GM12878 (cell line): ENCODE data around the gene PPP2R2D. TPM values are rescaled to one million over a fixed set of nuclear protein-coding genes. Genes with fewer than 3 reads are reported as not detected.

ENCODE experiments used
- ATAC-seq: fragments of 200-7000 bp; cut with Tn5 transposase; 3 replicates; pipeline ENCODE4 v1.9.1; 2020; ENCODE audit warnings: mild to moderate bottlenecking, moderate library complexity
- BruUV-seq: library from RNA; stranded (reverse); fragments of 400-500 nt; replicated peaks from 2 replicates; lab custom pipeline; 2021; lab: Mats Ljungman, UMichigan
- CTCF ChIA-PET: fragments of 300-600 bp; sonication (Branson Sonifier 250); formaldehyde crosslinking; extraction: SDS; loops from one replicate; lab custom pipeline; 2021; ENCODE audit warnings: inconsistent platforms; lab: Yijun Ruan, JAX
- POLR2A ChIA-PET: fragments of 350-600 bp; formaldehyde crosslinking; extraction: SDS; loops from one replicate; lab custom pipeline; 2021; ENCODE audit warnings: inconsistent platforms; lab: Charles Lee
- RAD21 ChIA-PET: fragments of 300-600 bp; sonication (Branson Sonifier 250); formaldehyde crosslinking; loops from one replicate; lab custom pipeline; 2023; ENCODE audit warnings: antibody characterized with exemption; ENCODE audit not compliant: unreplicated experiment; lab: Charles Lee
- SMC1A ChIA-PET: fragments of 300-600 bp; sonication (Branson Sonifier 250); formaldehyde crosslinking; loops from one replicate; lab custom pipeline; 2023; ENCODE audit not compliant: unreplicated experiment, uncharacterized antibody; lab: Charles Lee
- DNase-seq: peaks from one replicate; pipeline ENCODE4 v3.0.0-alpha.2; 2011; ENCODE audit warnings: low read depth, low spot score
- FAIRE-seq: peaks from 3 replicates; lab custom pipeline; 2011; peaks lifted over from hg19 to GRCh38; lab: Jason Lieb, UNC
- H2AFZ ChIP-seq: 2 replicates; pipeline ENCODE4 v1.6.0; 2011; ENCODE audit warnings: low read depth, low read length, control low read depth; ENCODE audit not compliant: control insufficient read depth
- H3K27ac ChIP-seq: 2 replicates; pipeline ENCODE4 v1.5.1; 2011; ENCODE audit warnings: control low read depth; ENCODE audit not compliant: control insufficient read depth, insufficient read depth
- H3K27me3 ChIP-seq, 2 experiments: replicated peaks in 1 of 2; 2 replicates each; pipeline versions ENCODE4 v1.6.0 to v1.6.1; 2011; ENCODE audit warnings: low read length in 1 of 2; ENCODE audit not compliant: control insufficient read depth in 2 of 2, insufficient read depth in 2 of 2
- H3K36me3 ChIP-seq, 2 experiments: 2 replicates each; pipeline ENCODE4 v1.5.1; 2011; ENCODE audit warnings: low read length in 1 of 2; ENCODE audit not compliant: control insufficient read depth in 2 of 2, insufficient read depth in 2 of 2
- H3K4me1 ChIP-seq: 2 replicates; pipeline ENCODE4 v1.6.1; 2011; ENCODE audit warnings: mild to moderate bottlenecking, low read length, moderate library complexity, mixed read lengths; ENCODE audit not compliant: control insufficient read depth, insufficient read depth
- H3K4me2 ChIP-seq: 2 replicates; pipeline ENCODE4 v1.6.0; 2011; ENCODE audit warnings: control low read depth; ENCODE audit not compliant: control insufficient read depth, insufficient read depth
- H3K4me3 ChIP-seq: fragments of 200-600 bp; sonication (generic); 2 replicates; pipeline ENCODE4 v1.5.1; 2016
- H3K79me2 ChIP-seq: 2 replicates; pipeline ENCODE4 v1.6.0; 2011; ENCODE audit warnings: low read length; ENCODE audit not compliant: control insufficient read depth, insufficient read depth
- H3K9ac ChIP-seq: 2 replicates; pipeline ENCODE4 v1.8.0; 2011; ENCODE audit warnings: low read length, control low read depth, mixed read lengths; ENCODE audit not compliant: control insufficient read depth, insufficient read depth
- H3K9me3 ChIP-seq: replicated peaks from 3 replicates; pipeline ENCODE4 v1.5.1; 2011; ENCODE audit warnings: mild to moderate bottlenecking, low read length; ENCODE audit not compliant: control insufficient read depth, insufficient read depth
- H4K20me1 ChIP-seq: 2 replicates; pipeline ENCODE4 v1.6.0; 2011; ENCODE audit not compliant: control insufficient read depth, insufficient read depth
- ASH2L ChIP-seq: fragments of 300-600, 200-600 bp; sonication (generic); IDR thresholded peaks from 2 replicates; pipeline ENCODE4 v1.6.1; 2017; ENCODE audit warnings: low read depth, mild to moderate bottlenecking, borderline replicate concordance
- BHLHE40 ChIP-seq, 2 experiments: fragments of 450-650 bp in 1 of 2; IDR thresholded peaks; 2 replicates each; pipeline ENCODE4 v1.6.1; 2011 to 2017; ENCODE audit warnings: low read depth in 2 of 2, borderline replicate concordance in 1 of 2, improper control_type of control experiment in 1 of 2, low read length in 1 of 2, mild to moderate bottlenecking in 1 of 2
- DPF2 ChIP-seq: fragments of 450-650 bp; IDR thresholded peaks from 2 replicates; pipeline ENCODE4 v1.6.1; 2017; ENCODE audit warnings: mild to moderate bottlenecking
- ETV6 ChIP-seq, 2 experiments: fragments of 450-650 bp in 1 of 2; IDR thresholded peaks in 1 of 2; conservative IDR thresholded peaks in 1 of 2; 2 replicates each; pipeline ENCODE4 v1.6.1; 2014; ENCODE audit warnings: antibody characterized with exemption in 1 of 2, borderline replicate concordance in 1 of 2, low read depth in 1 of 2, mild to moderate bottlenecking in 1 of 2, moderate library complexity in 1 of 2
- HCFC1 ChIP-seq: fragments of 150-350 bp; IDR thresholded peaks from 2 replicates; pipeline ENCODE4 v1.6.1; 2014; ENCODE audit warnings: low read length
- IRF4 ChIP-seq: IDR thresholded peaks from 2 replicates; pipeline ENCODE4 v1.6.1; 2011; ENCODE audit warnings: low read depth, low read length
- KLF5 ChIP-seq: fragments of 450-650 bp; IDR thresholded peaks from 2 replicates; pipeline ENCODE4 v1.6.1; 2014; ENCODE audit warnings: mild to moderate bottlenecking; ENCODE audit not compliant: partially characterized antibody
- LARP7 ChIP-seq: fragments of 450-650 bp; IDR thresholded peaks from 2 replicates; pipeline ENCODE4 v1.6.1; 2017; ENCODE audit warnings: mild to moderate bottlenecking
- MEF2B ChIP-seq: fragments of 450-650 bp; IDR thresholded peaks from 2 replicates; pipeline ENCODE4 v1.6.1; 2018; ENCODE audit warnings: mild to moderate bottlenecking, moderate library complexity; ENCODE audit not compliant: partially characterized antibody, poor library complexity, severe bottlenecking
- NFYB ChIP-seq: IDR thresholded peaks from 2 replicates; pipeline ENCODE4 v1.6.1; 2011; ENCODE audit warnings: low read depth, mild to moderate bottlenecking, low read length, improper control_type of control experiment, moderate library complexity; ENCODE audit not compliant: insufficient read depth
- RAD21 ChIP-seq: IDR thresholded peaks from 2 replicates; pipeline ENCODE4 v1.6.1; 2011; ENCODE audit warnings: mild to moderate bottlenecking, low read depth, low read length, moderate library complexity; ENCODE audit not compliant: insufficient read depth
- RFX5 ChIP-seq: IDR thresholded peaks from 2 replicates; pipeline ENCODE4 v1.6.1; 2011; ENCODE audit warnings: low read depth, low read length, improper control_type of control experiment
- SMAD5 ChIP-seq: IDR thresholded peaks from 2 replicates; pipeline ENCODE4 v1.6.1; 2016; ENCODE audit warnings: antibody characterized with exemption, low read depth
- TCF3 ChIP-seq: IDR thresholded peaks from 2 replicates; pipeline ENCODE4 v1.6.1; 2012; ENCODE audit warnings: low read depth, mild to moderate bottlenecking, low read length, borderline replicate concordance; ENCODE audit not compliant: insufficient read depth
- TCF7 ChIP-seq: IDR thresholded peaks from 2 replicates; pipeline ENCODE4 v1.6.1; 2014; ENCODE audit warnings: antibody characterized with exemption, borderline replicate concordance
- ZSCAN29 ChIP-seq: fragments of 450-650 bp; IDR thresholded peaks from 2 replicates; pipeline ENCODE4 v1.6.1; 2017; ENCODE audit warnings: mild to moderate bottlenecking, moderate library complexity
- WGBS: methylation state at CpG from one replicate; pipeline ENCODE4 v1.1.6; 2016; ENCODE audit warnings: low lambda C conversion rate; ENCODE audit not compliant: insufficient replicate concordance, insufficient coverage; ENCODE audit errors: missing lambda C conversion rate; 5-methylcytosine and 5-hydroxymethylcytosine counted together
- in situ Hi-C: fragments of 300-500 bp; cut with MboI; formaldehyde crosslinking; loops from 9 replicates; pipeline ENCODE4 v1.14.3; 2018; ENCODE audit warnings: mixed read lengths
- intact Hi-C: fragments of 100-400 bp; cut with micrococcal nuclease; formaldehyde crosslinking; loops from one replicate; pipeline ENCODE4 v1.14.2; 2022; ENCODE audit not compliant: unreplicated experiment
- polyA plus RNA-seq, 11 experiments: library from polyadenylated mRNA; depleted of rRNA in 4 of 11; unstranded in 6 of 11; stranded (reverse) in 5 of 11; fragments of >200 nt; fragmentation: Nextera tagmentation in 4 of 11; fragmentation: Illumina TruSeq in 1 of 11; extraction: Ambion mirVana in 4 of 11; extraction: Trizol in 1 of 11; gene quantifications; 1 replicate in 1 of 11; 2 replicates in 10 of 11; pipeline versions ENCODE4 v1.2.1 to v1.2.3, GENCODE V29; 2011 to 2016; ENCODE audit warnings: inconsistent platforms in 2 of 11, missing spikeins in 2 of 11, low read depth in 1 of 11
- total RNA-seq, 4 experiments: library from RNA; depleted of rRNA in 3 of 4; stranded (reverse); fragments of >200 nt in 3 of 4; fragmentation: Illumina TruSeq in 1 of 4; extraction: Trizol in 1 of 4; gene quantifications; 2 replicates each; pipeline versions ENCODE4 v1.2.1 to v1.2.3, GENCODE V29; 2013 to 2021
- TF ChIP-seq, protein P1 (sequence below): fragments of 450-650 bp; IDR thresholded peaks from 2 replicates; pipeline ENCODE4 v1.6.1; 2017; ENCODE audit warnings: low read depth, mild to moderate bottlenecking, moderate library complexity

The PPP2R2D gene
- total and polyA plus RNA-seq, 10 of the 15 experiments (the other 5 are each of a cell fraction or from before 2014, with no cell fraction given), result 2.8 to 41.9 (median 21.8) TPM

DNA sequence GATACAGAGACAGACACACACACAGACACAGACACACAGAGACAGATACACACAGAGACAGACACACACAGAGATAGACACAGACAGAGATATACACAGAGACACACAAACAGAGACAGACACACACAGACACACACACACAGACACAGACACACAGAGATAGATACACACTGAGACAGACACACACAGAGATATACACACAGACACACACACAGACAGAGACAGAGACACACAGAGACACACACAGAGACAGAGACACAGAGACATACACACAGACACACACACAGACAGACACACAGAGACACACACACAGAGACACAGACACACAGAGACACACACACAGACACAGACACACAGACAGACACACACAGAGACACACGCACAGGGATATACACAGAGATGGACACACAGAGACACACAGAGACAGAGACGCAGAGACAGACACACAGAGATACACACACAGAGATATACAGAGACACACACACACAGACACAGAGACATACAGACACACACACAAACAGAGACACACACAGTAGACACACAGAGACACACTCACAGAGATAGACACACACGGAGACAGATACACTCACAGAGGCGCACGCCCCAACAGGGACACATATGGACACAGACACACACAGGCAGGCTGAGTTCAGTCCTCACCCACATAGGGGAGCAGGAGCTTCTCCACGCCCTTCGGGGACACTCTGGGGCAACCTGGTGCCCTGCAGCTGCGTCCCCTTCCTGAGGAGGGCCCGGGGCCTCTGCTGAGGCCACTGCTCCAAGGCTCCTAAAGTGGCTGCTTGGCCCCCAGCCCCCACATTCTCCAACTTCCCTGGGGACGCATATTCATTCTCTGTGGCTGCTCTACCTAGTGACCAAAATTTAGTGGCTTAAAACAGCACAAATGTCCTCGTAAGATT lies 10.3 kb upstream of the PPP2R2D start:
- FAIRE-seq (no peak), DNase-seq (no peak), ATAC-seq (no peak)
- ChIA-PET RAD21 (no interaction called here), POLR2A (no interaction called here), SMC1A (no interaction called here), CTCF (interaction anchor here (2.2 kb wide), 1 partner anchor 132 kb away, joined by 11 read pairs; no protein-coding TSS in a partner anchor)
- intact Hi-C loops, result no loop called here
- in situ Hi-C loops, result loop anchor here (10.0 kb wide), 1 partner anchor 564 kb away; no protein-coding TSS in a partner anchor
- Histone ChIP-seq H3K4me1 (no peaks in the 10 kb centered on the region), H3K4me2 (no peak overlapping the region), H3K9me3 (no peaks in the 10 kb centered on the region), H4K20me1 (no peaks in the 10 kb centered on the region), H3K27ac (no peak overlapping the region), H3K27me3 (no peaks in the 10 kb centered on the region; a peak in 2 of 4 replicates), H3K9ac (no peak overlapping the region), H3K36me3 (no peaks in the 10 kb centered on the region), H3K4me3 (no peak overlapping the region), H2AFZ (no peak overlapping the region), H3K79me2 (no peaks in the 10 kb centered on the region)
- no peak for TF ChIP-seq MEF2B
- no peak for TF ChIP-seq RFX5
- no peak for TF ChIP-seq NFYB
- TF ChIP-seq IRF4, result no peak
- no peak for TF ChIP-seq BHLHE40 (IDR thresholded peaks at IDR 0.05; ENCODE audit: borderline replicate concordance in 1 of 2, low read depth in 2 of 2, low read length in 1 of 2)
- TF ChIP-seq ASH2L, result no peak
- TF ChIP-seq LARP7, result no peak
- no peak for TF ChIP-seq ZSCAN29
- no peak for TF ChIP-seq KLF5
- no peak for TF ChIP-seq TCF3
- TF ChIP-seq, protein P1, sequence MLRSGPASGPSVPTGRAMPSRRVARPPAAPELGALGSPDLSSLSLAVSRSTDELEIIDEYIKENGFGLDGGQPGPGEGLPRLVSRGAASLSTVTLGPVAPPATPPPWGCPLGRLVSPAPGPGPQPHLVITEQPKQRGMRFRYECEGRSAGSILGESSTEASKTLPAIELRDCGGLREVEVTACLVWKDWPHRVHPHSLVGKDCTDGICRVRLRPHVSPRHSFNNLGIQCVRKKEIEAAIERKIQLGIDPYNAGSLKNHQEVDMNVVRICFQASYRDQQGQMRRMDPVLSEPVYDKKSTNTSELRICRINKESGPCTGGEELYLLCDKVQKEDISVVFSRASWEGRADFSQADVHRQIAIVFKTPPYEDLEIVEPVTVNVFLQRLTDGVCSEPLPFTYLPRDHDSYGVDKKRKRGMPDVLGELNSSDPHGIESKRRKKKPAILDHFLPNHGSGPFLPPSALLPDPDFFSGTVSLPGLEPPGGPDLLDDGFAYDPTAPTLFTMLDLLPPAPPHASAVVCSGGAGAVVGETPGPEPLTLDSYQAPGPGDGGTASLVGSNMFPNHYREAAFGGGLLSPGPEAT, result no peak
- no peak for TF ChIP-seq ETV6 (conservative IDR thresholded peaks at IDR 0.05 in 1 of 2, IDR thresholded peaks at IDR 0.05 in 1 of 2; ENCODE audit: borderline replicate concordance in 1 of 2, low read depth in 1 of 2)
- TF ChIP-seq TCF7, result no peak
- no peak for TF ChIP-seq HCFC1
- TF ChIP-seq RAD21, result no peak
- TF ChIP-seq SMAD5, result no peak
- TF ChIP-seq DPF2, result no peak
- WGBS, result 44% methylated on average over 11 of the region's 11 CpGs
- BruUV-seq, result no TSS peak
